CD8-positive, alpha-beta memory T cell (primary cell): ENCODE measurements around the gene CYP26B1. TPM values are rescaled to one million over a fixed set of nuclear protein-coding genes. Genes with fewer than 3 reads are reported as not detected.
A peak's percentile ranks its signal among the peaks of the same experiment; 100 is the strongest.

ENCODE experiments used
- CTCF ChIA-PET: fragments of 350-600 bp; sonication (Branson Sonifier 250); formaldehyde crosslinking; loops from one replicate; lab custom pipeline; 2021; ENCODE audit warnings: antibody characterized with exemption; lab: Charles Lee
- POLR2A ChIA-PET: fragments of 350-600 bp; sonication (Branson Sonifier 250); formaldehyde crosslinking; loops from one replicate; lab custom pipeline; 2021; ENCODE audit warnings: antibody characterized with exemption; lab: Charles Lee
- DNase-seq, 5 donors: peaks; one replicate each; pipeline versions ENCODE4 v3.0.0 to v3.0.0-alpha.2; 2020 to 2022; ENCODE audit warnings: mixed read lengths in 1 of 5
- H3K27ac ChIP-seq: one replicate; pipeline ENCODE4 v1.7.0; 2013; ENCODE audit warnings: low read depth, mild to moderate bottlenecking, low read length, moderate library complexity
- H3K27me3 ChIP-seq: 2 replicates; pipeline ENCODE4 v1.7.0; 2013; ENCODE audit warnings: low read length, mild to moderate bottlenecking; ENCODE audit not compliant: insufficient read depth, poor library complexity, severe bottlenecking
- H3K36me3 ChIP-seq: 2 replicates; pipeline ENCODE4 v1.7.0; 2013; ENCODE audit warnings: mild to moderate bottlenecking, low read length, moderate library complexity; ENCODE audit not compliant: insufficient read depth
- H3K4me1 ChIP-seq: 2 replicates; pipeline ENCODE4 v1.7.0; 2013; ENCODE audit warnings: mild to moderate bottlenecking, low read length, moderate library complexity; ENCODE audit not compliant: insufficient read depth
- H3K4me3 ChIP-seq: 2 replicates; pipeline ENCODE4 v1.7.0; 2013; ENCODE audit warnings: mild to moderate bottlenecking, low read length
- H3K9me3 ChIP-seq: 2 replicates; pipeline ENCODE4 v1.7.0; 2013; ENCODE audit warnings: mild to moderate bottlenecking, low read length
- H3K27ac Mint-ChIP-seq, 8 donors: one replicate each; pipeline ENCODE4 v1.8.0; 2020 to 2021; ENCODE audit warnings: mixed read lengths in 8 of 8, mild to moderate bottlenecking in 6 of 8, inconsistent platforms in 3 of 8, moderate library complexity in 3 of 8
- H3K27me3 Mint-ChIP-seq, 2 donors: one replicate each; pipeline ENCODE4 v1.8.0; 2020 to 2021; ENCODE audit warnings: mixed read lengths in 2 of 2, mild to moderate bottlenecking in 1 of 2, moderate library complexity in 1 of 2
- H3K36me3 Mint-ChIP-seq, 3 donors: one replicate each; pipeline ENCODE4 v1.8.0; 2020 to 2021; ENCODE audit warnings: mixed read lengths in 3 of 3, inconsistent platforms in 1 of 3, mild to moderate bottlenecking in 1 of 3
- H3K4me1 Mint-ChIP-seq, 3 donors: one replicate each; pipeline ENCODE4 v1.8.0; 2020 to 2021; ENCODE audit warnings: mixed read lengths in 3 of 3, inconsistent platforms in 1 of 3, mild to moderate bottlenecking in 1 of 3
- H3K4me3 Mint-ChIP-seq, 7 donors: one replicate each; pipeline ENCODE4 v1.8.0; 2020 to 2021; ENCODE audit warnings: mixed read lengths in 7 of 7, mild to moderate bottlenecking in 6 of 7, moderate library complexity in 4 of 7, inconsistent platforms in 2 of 7
- H3K9me3 Mint-ChIP-seq, 5 donors: one replicate each; pipeline ENCODE4 v1.8.0; 2020 to 2022; ENCODE audit warnings: mixed read lengths in 5 of 5, mild to moderate bottlenecking in 3 of 5, moderate library complexity in 2 of 5, inconsistent platforms in 1 of 5
- polyA plus RNA-seq: library from polyadenylated mRNA; unstranded; fragments of 300-500 nt; fragmentation: Illumina TruSeq; gene quantifications from one replicate; pipeline ENCODE4 v1.2.3, GENCODE V29; 2021
- total RNA-seq, 2 experiments: library from RNA; stranded (reverse); gene quantifications; one replicate each; pipeline ENCODE4 v1.2.3, GENCODE V29; 2021

CYP26B1 gene
- total RNA-seq (not detected), polyA plus RNA-seq (not detected)

- Mint-ChIP-seq H3K4me3 (peak within 1 kb of the TSS; percentile 73 to 90 (median 83)), H3K27ac (peak within 1 kb of the TSS in 1 of 8 donors; percentile 31), H3K36me3 (no peaks in the 10 kb centered on the region), H3K9me3 (peaks cover 0 to 6% (median 3%) of the 10 kb centered on the region in 5 donors), H3K27me3 (peaks cover 53 to 77% of the 10 kb centered on the region in 2 donors), H3K4me1 (peaks cover 34 to 57% (median 51%) of the 10 kb centered on the region in 3 donors)
- no peaks in the 10 kb centered on the region for H3K9me3 ChIP-seq
- no peak within 1 kb of the TSS for H3K27ac ChIP-seq
- H3K27me3 ChIP-seq = peaks cover 43% of the 10 kb centered on the region
- CTCF ChIA-PET = no interaction called here
- peaks cover 12% of the 10 kb centered on the region for H3K4me1 ChIP-seq
- DNase-seq = peak in 1 of 5 donors; percentile 31
- POLR2A ChIA-PET = no interaction called here
- H3K36me3 ChIP-seq = no peaks in the 10 kb centered on the region
- H3K4me3 ChIP-seq = no peak within 1 kb of the TSS
Observed at GRCh38 chr2:72147303-72147971, at the start of gene CYP26B1. Gene CYP26B1 (minus strand): TSS chr2:72147862. CDS start chr2:72147834, 28 bp downstream.

- Mint-ChIP-seq H3K4me3 (no peak overlapping the region), H3K9me3 (peaks cover 0 to 2% (median 0%) of the 10 kb centered on the region in 5 donors), H3K4me1 (peaks cover 0 to under 1% (median 0%) of the 10 kb centered on the region in 3 donors), H3K27me3 (no peaks in the 10 kb centered on the region), H3K36me3 (peaks cover 1 to 24% (median 15%) of the 10 kb centered on the region in 3 donors), H3K27ac (no peak overlapping the region)
- H3K9me3 ChIP-seq = no peaks in the 10 kb centered on the region
- DNase-seq = no peak
- H3K36me3 ChIP-seq = no peaks in the 10 kb centered on the region
- POLR2A ChIA-PET = no interaction called here
- no peaks in the 10 kb centered on the region for H3K4me1 ChIP-seq
- CTCF ChIA-PET = no interaction called here
- no peak overlapping the region for H3K27ac ChIP-seq
- no peak overlapping the region for H3K4me3 ChIP-seq
- H3K27me3 ChIP-seq = no peaks in the 10 kb centered on the region
Observed at GRCh38 chr2:72193723-72194122, 46.1 kb upstream of the CYP26B1 start.

GRCh38 chr2:72191441-72191840, 43.8 kb upstream of the CYP26B1 start:
- no peak overlapping the region for H3K27ac ChIP-seq
- no peak for DNase-seq
- H3K4me3 Mint-ChIP-seq = no peak overlapping the region
- no peak overlapping the region for H3K27ac Mint-ChIP-seq
- no peaks in the 10 kb centered on the region for H3K27me3 ChIP-seq
- POLR2A ChIA-PET = no interaction called here
- H3K9me3 Mint-ChIP-seq = peaks cover 0 to 6% (median 3%) of the 10 kb centered on the region in 5 donors
- no peak overlapping the region for H3K4me3 ChIP-seq
- H3K4me1 Mint-ChIP-seq = no peaks in the 10 kb centered on the region
- no peaks in the 10 kb centered on the region for H3K27me3 Mint-ChIP-seq
- H3K4me1 ChIP-seq = no peaks in the 10 kb centered on the region
- no peaks in the 10 kb centered on the region for H3K36me3 ChIP-seq
- peaks cover 4 to 30% (median 15%) of the 10 kb centered on the region in 3 donors for H3K36me3 Mint-ChIP-seq
- H3K9me3 ChIP-seq = no peaks in the 10 kb centered on the region
- CTCF ChIA-PET = no interaction called here

GRCh38 chr2:72185206-72185605, 37.5 kb upstream of the CYP26B1 start:
- no peak for DNase-seq
- peaks cover 3 to 12% (median 4%) of the 10 kb centered on the region in 3 donors for H3K36me3 Mint-ChIP-seq
- H3K27ac Mint-ChIP-seq = peak overlapping the region in 1 of 8 donors; percentile 35
- H3K27me3 Mint-ChIP-seq = no peaks in the 10 kb centered on the region
- no peak overlapping the region for H3K4me3 ChIP-seq
- ChIA-PET CTCF (no interaction called here), POLR2A (no interaction called here)
- H3K27me3 ChIP-seq = no peaks in the 10 kb centered on the region
- H3K4me1 Mint-ChIP-seq = no peaks in the 10 kb centered on the region
- no peaks in the 10 kb centered on the region for H3K9me3 ChIP-seq
- no peaks in the 10 kb centered on the region for H3K36me3 ChIP-seq
- peaks cover 0 to 6% (median 3%) of the 10 kb centered on the region in 5 donors for H3K9me3 Mint-ChIP-seq
- H3K27ac ChIP-seq = no peak overlapping the region
- H3K4me1 ChIP-seq = no peaks in the 10 kb centered on the region
- no peak overlapping the region for H3K4me3 Mint-ChIP-seq

GRCh38 chr2:72183466-72183865, 35.8 kb upstream of the CYP26B1 start:
- H3K27me3 Mint-ChIP-seq = no peaks in the 10 kb centered on the region
- Histone ChIP-seq H3K4me3 (no peak overlapping the region), H3K27me3 (no peaks in the 10 kb centered on the region), H3K4me1 (no peaks in the 10 kb centered on the region), H3K9me3 (no peaks in the 10 kb centered on the region), H3K36me3 (no peaks in the 10 kb centered on the region), H3K27ac (no peak overlapping the region)
- H3K36me3 Mint-ChIP-seq = peaks cover 11 to 19% (median 17%) of the 10 kb centered on the region in 3 donors
- ChIA-PET POLR2A (no interaction called here), CTCF (no interaction called here)
- no peak for DNase-seq
- no peaks in the 10 kb centered on the region for H3K4me1 Mint-ChIP-seq
- peaks cover 0 to 3% (median 0%) of the 10 kb centered on the region in 5 donors for H3K9me3 Mint-ChIP-seq
- no peak overlapping the region for H3K4me3 Mint-ChIP-seq
- H3K27ac Mint-ChIP-seq = no peak overlapping the region

GRCh38 chr2:72183016-72183415, 35.4 kb upstream of the CYP26B1 start:
- Mint-ChIP-seq H3K4me1 (no peaks in the 10 kb centered on the region), H3K36me3 (peaks cover 10 to 20% (median 19%) of the 10 kb centered on the region in 3 donors), H3K9me3 (peaks cover 0 to under 1% (median 0%) of the 10 kb centered on the region in 5 donors), H3K27me3 (no peaks in the 10 kb centered on the region), H3K4me3 (no peak overlapping the region), H3K27ac (no peak overlapping the region)
- POLR2A ChIA-PET = no interaction called here
- no peak for DNase-seq
- Histone ChIP-seq H3K36me3 (no peaks in the 10 kb centered on the region), H3K4me3 (no peak overlapping the region), H3K4me1 (no peaks in the 10 kb centered on the region), H3K9me3 (no peaks in the 10 kb centered on the region), H3K27ac (no peak overlapping the region), H3K27me3 (no peaks in the 10 kb centered on the region)
- CTCF ChIA-PET = no interaction called here

- H3K4me1 Mint-ChIP-seq = no peaks in the 10 kb centered on the region
- Histone ChIP-seq H3K4me1 (no peaks in the 10 kb centered on the region), H3K9me3 (no peaks in the 10 kb centered on the region), H3K4me3 (no peak overlapping the region), H3K27me3 (no peaks in the 10 kb centered on the region), H3K27ac (no peak overlapping the region), H3K36me3 (no peaks in the 10 kb centered on the region)
- POLR2A ChIA-PET = no interaction called here
- no peak for DNase-seq
- peaks cover 12 to 24% (median 23%) of the 10 kb centered on the region in 3 donors for H3K36me3 Mint-ChIP-seq
- H3K9me3 Mint-ChIP-seq = no peaks in the 10 kb centered on the region
- CTCF ChIA-PET = no interaction called here
- H3K27me3 Mint-ChIP-seq = no peaks in the 10 kb centered on the region
- H3K27ac Mint-ChIP-seq = no peak overlapping the region
- H3K4me3 Mint-ChIP-seq = no peak overlapping the region
Observed at GRCh38 chr2:72182547-72182946, 34.9 kb upstream of the CYP26B1 start.

- no peak overlapping the region for H3K4me3 ChIP-seq
- no peak overlapping the region for H3K27ac ChIP-seq
- Mint-ChIP-seq H3K4me1 (no peaks in the 10 kb centered on the region), H3K9me3 (no peaks in the 10 kb centered on the region), H3K27ac (no peak overlapping the region), H3K27me3 (no peaks in the 10 kb centered on the region), H3K36me3 (peaks cover 12 to 29% (median 25%) of the 10 kb centered on the region in 3 donors), H3K4me3 (no peak overlapping the region)
- DNase-seq = no peak
- no peaks in the 10 kb centered on the region for H3K4me1 ChIP-seq
- POLR2A ChIA-PET = no interaction called here
- no peaks in the 10 kb centered on the region for H3K36me3 ChIP-seq
- H3K9me3 ChIP-seq = no peaks in the 10 kb centered on the region
- no peaks in the 10 kb centered on the region for H3K27me3 ChIP-seq
- CTCF ChIA-PET = no interaction called here
Observed at GRCh38 chr2:72181616-72182015, 34.0 kb upstream of the CYP26B1 start.
